ENCODE measurements around the gene KIF26A. TPM values are rescaled to one million over a fixed set of nuclear protein-coding genes. Genes with fewer than 3 reads are reported as not detected.

The KIF26A gene
- polyA plus RNA-seq, 1 experiment, result 0.10 TPM

- POLR2A ChIA-PET, result no interaction called here
- Histone ChIP-seq H3K27me3 (ENCODE audit: control insufficient read depth, insufficient read depth, low read length) (no peaks in the 10 kb centered on the region), H3K36me3 (ENCODE audit: control insufficient read depth, insufficient read depth, low read length) (no peaks in the 10 kb centered on the region), H3K4me3 (ENCODE audit: low read depth, low read length) (no peak overlapping the region)
- DNase-seq (ENCODE audit: low read depth), result no peak
- no peak for TF ChIP-seq CTCF (IDR thresholded peaks at IDR 0.05; ENCODE audit: insufficient read depth, low read depth, low read length)
- CTCF ChIA-PET, result no interaction called here
Measured at GRCh38 chr14:104202259-104203070, 64.1 kb downstream of the KIF26A start.

GRCh38 chr14:104203071-104203425, 64.7 kb downstream of the KIF26A start:
- ChIA-PET POLR2A (no interaction called here), CTCF (interaction anchor here (0.6 kb wide), 1 partner anchor 25 kb away, joined by 3 read pairs; no protein-coding TSS in a partner anchor)
- no peaks in the 10 kb centered on the region for H3K36me3 ChIP-seq (ENCODE audit: control insufficient read depth, insufficient read depth, low read length)
- H3K4me3 ChIP-seq (ENCODE audit: low read depth, low read length), result no peak overlapping the region
- H3K27me3 ChIP-seq (ENCODE audit: control insufficient read depth, insufficient read depth, low read length), result no peaks in the 10 kb centered on the region
- no peak for TF ChIP-seq CTCF (IDR thresholded peaks at IDR 0.05; ENCODE audit: insufficient read depth, low read depth, low read length)
- DNase-seq (ENCODE audit: low read depth), result no peak

GRCh38 chr14:104204660-104205149, 66.3 kb downstream of the KIF26A start:
- DNase-seq (ENCODE audit: low read depth), result no peak
- H3K4me3 ChIP-seq (ENCODE audit: low read depth, low read length), result no peak overlapping the region
- H3K27me3 ChIP-seq (ENCODE audit: control insufficient read depth, insufficient read depth, low read length), result no peaks in the 10 kb centered on the region
- no peak for TF ChIP-seq CTCF (IDR thresholded peaks at IDR 0.05; ENCODE audit: insufficient read depth, low read depth, low read length)
- POLR2A ChIA-PET, result no interaction called here
- CTCF ChIA-PET, result no interaction called here
- no peaks in the 10 kb centered on the region for H3K36me3 ChIP-seq (ENCODE audit: control insufficient read depth, insufficient read depth, low read length)

- Histone ChIP-seq H3K4me3 (ENCODE audit: low read depth, low read length) (no peak overlapping the region), H3K36me3 (ENCODE audit: control insufficient read depth, insufficient read depth, low read length) (no peaks in the 10 kb centered on the region), H3K27me3 (ENCODE audit: control insufficient read depth, insufficient read depth, low read length) (no peaks in the 10 kb centered on the region)
- ChIA-PET CTCF (no interaction called here), POLR2A (no interaction called here)
- no peak for DNase-seq (ENCODE audit: low read depth)
- TF ChIP-seq CTCF (IDR thresholded peaks at IDR 0.05; ENCODE audit: insufficient read depth, low read depth, low read length), result no peak
Measured at GRCh38 chr14:104205781-104206180, 67.4 kb downstream of the KIF26A start.

GRCh38 chr14:104206281-104206904, 68.0 kb downstream of the KIF26A start:
- ChIA-PET POLR2A (no interaction called here), CTCF (no interaction called here)
- TF ChIP-seq CTCF (IDR thresholded peaks at IDR 0.05; ENCODE audit: insufficient read depth, low read depth, low read length), result no peak

More at GRCh38 chr14:104206281-104206904, 68.0 kb downstream of the KIF26A start:
- Histone ChIP-seq H3K36me3 (ENCODE audit: control insufficient read depth, insufficient read depth, low read length) (no peaks in the 10 kb centered on the region), H3K27me3 (ENCODE audit: control insufficient read depth, insufficient read depth, low read length) (no peaks in the 10 kb centered on the region), H3K4me3 (ENCODE audit: low read depth, low read length) (no peak overlapping the region)
- DNase-seq (ENCODE audit: low read depth), result no peak
